HCT116 (cell line): ENCODE results near the gene HCN2. TPM values are rescaled to one million over a fixed set of nuclear protein-coding genes. Genes with fewer than 3 reads are reported as not detected.

Experiments used
- ATAC-seq: fragments of 200-7000 bp; cut with Tn5 transposase; 2 replicates; pipeline ENCODE4 v1.9.1; 2020; ENCODE audit warnings: mild to moderate bottlenecking, moderate library complexity
- BruUV-seq: library from RNA; stranded (reverse); fragments of 400-500 nt; replicated peaks from 2 replicates; lab custom pipeline; 2021; lab: Mats Ljungman, UMichigan
- CTCF ChIA-PET: fragments of 300-600 bp; sonication (Branson Sonifier 250); formaldehyde crosslinking; loops from one replicate; lab custom pipeline; 2021; ENCODE audit warnings: antibody characterized with exemption; lab: Charles Lee
- POLR2A ChIA-PET: fragments of 300-600, 350-600 bp; sonication (Branson Sonifier 250); formaldehyde crosslinking; loops from one replicate; lab custom pipeline; 2021; ENCODE audit warnings: antibody characterized with exemption; lab: Charles Lee
- RAD21 ChIA-PET, 2 experiments: fragments of 300-600 bp; sonication (Branson Sonifier 250); formaldehyde crosslinking; loops; one replicate each; lab custom pipeline; 2023; ENCODE audit warnings: low total read pairs in 2 of 2; ENCODE audit not compliant: uncharacterized antibody in 2 of 2, unreplicated experiment in 2 of 2, low non-redundant PET in 1 of 2; lab: Charles Lee
- DNase-seq: peaks from one replicate; pipeline ENCODE4 v3.0.0-alpha.2; 2010; ENCODE audit warnings: low read depth, low spot score
- H2AFZ ChIP-seq: fragments of 200-600 bp; shearing (Covaris generic), sonication (generic); 2 replicates; pipeline ENCODE4 v1.6.1; 2017; ENCODE audit warnings: low read depth, mixed run types, mixed read lengths, antibody characterized with exemption, low read length; ENCODE audit not compliant: poor library complexity, severe bottlenecking
- H3K27ac ChIP-seq: 2 replicates; pipeline ENCODE4 v1.5.1; 2012; ENCODE audit warnings: low read depth, low read length
- H3K27me3 ChIP-seq: fragments of 200-600 bp; sonication (generic); 2 replicates; pipeline ENCODE4 v1.6.1; 2016; ENCODE audit warnings: mixed run types, low read length, mixed read lengths; ENCODE audit not compliant: insufficient read depth
- H3K36me3 ChIP-seq, 2 experiments: fragments of 200-500 bp in 1 of 2; fragments of 200-600 bp in 1 of 2; sonication (Bioruptor generic) in 1 of 2; sonication (generic) in 1 of 2; 2 replicates each; pipeline versions ENCODE4 v1.5.1 to v1.6.1; 2014 to 2016; ENCODE audit warnings: low read length in 2 of 2, inconsistent platforms in 1 of 2, mixed read lengths in 1 of 2, mixed run types in 1 of 2; ENCODE audit not compliant: insufficient read depth in 2 of 2, control insufficient read depth in 1 of 2
- H3K4me1 ChIP-seq, 2 experiments: fragments of 200-600 bp in 1 of 2; sonication (generic) in 1 of 2; 2 replicates each; pipeline versions ENCODE4 v1.5.1 to v1.6.1; 2012 to 2017; ENCODE audit warnings: low read length in 2 of 2, inconsistent platforms in 1 of 2, mild to moderate bottlenecking in 1 of 2, mixed read lengths in 1 of 2, mixed run types in 1 of 2, moderate library complexity in 1 of 2; ENCODE audit not compliant: insufficient read depth in 2 of 2, control insufficient read depth in 1 of 2
- H3K4me2 ChIP-seq: fragments of 200-600 bp; sonication (generic); 2 replicates; pipeline ENCODE4 v1.6.1; 2017; ENCODE audit warnings: mixed run types, low read length, mixed read lengths
- H3K4me3 ChIP-seq, 2 experiments: fragments of 200-600 bp in 1 of 2; sonication (generic) in 1 of 2; replicated peaks in 1 of 2; 2 replicates each; pipeline ENCODE4 v1.5.1; 2011 to 2016; ENCODE audit warnings: low read length in 2 of 2, control low read depth in 1 of 2, low read depth in 1 of 2, mild to moderate bottlenecking in 1 of 2, mixed read lengths in 1 of 2, mixed run types in 1 of 2
- H3K79me2 ChIP-seq: fragments of 200-600 bp; sonication (generic); 2 replicates; pipeline ENCODE4 v1.6.1; 2017; ENCODE audit warnings: mild to moderate bottlenecking, mixed run types, low read length, moderate library complexity, mixed read lengths; ENCODE audit not compliant: insufficient read depth
- H3K9ac ChIP-seq: fragments of 200-600 bp; sonication (generic); 2 replicates; pipeline ENCODE4 v1.6.1; 2016; ENCODE audit warnings: low read length, mixed read lengths
- H3K9me2 ChIP-seq: fragments of 200-600 bp; sonication (generic), shearing (Covaris generic); 2 replicates; pipeline ENCODE4 v1.6.1; 2017; ENCODE audit warnings: mixed run types, mild to moderate bottlenecking, moderate library complexity; ENCODE audit not compliant: insufficient read depth
- H3K9me3 ChIP-seq, 2 experiments: fragments of 200-500 bp in 1 of 2; fragments of 200-600 bp in 1 of 2; sonication (Bioruptor generic) in 1 of 2; sonication (generic) in 1 of 2; 2 replicates each; pipeline ENCODE4 v1.6.1; 2014 to 2017; ENCODE audit warnings: low read length in 2 of 2, mixed read lengths in 2 of 2, inconsistent platforms in 1 of 2, low read depth in 1 of 2, mild to moderate bottlenecking in 1 of 2, mixed run types in 1 of 2, moderate library complexity in 1 of 2; ENCODE audit not compliant: control insufficient read depth in 1 of 2, insufficient read depth in 1 of 2
- H4K20me1 ChIP-seq: fragments of 200-600 bp; sonication (generic), shearing (Covaris generic); 2 replicates; pipeline ENCODE4 v1.6.1; 2017; ENCODE audit warnings: mixed run types, mild to moderate bottlenecking, moderate library complexity; ENCODE audit not compliant: insufficient read depth
- CEBPB ChIP-seq: IDR thresholded peaks from 2 replicates; pipeline ENCODE4 v1.6.1; 2012; ENCODE audit warnings: low read depth
- ELF1 ChIP-seq: IDR thresholded peaks from 2 replicates; pipeline ENCODE4 v1.6.1; 2012; ENCODE audit warnings: low read depth, borderline replicate concordance
- EZH2phosphoT487 ChIP-seq: fragments of 200-600 bp; IDR thresholded peaks from 2 replicates; pipeline ENCODE4 v1.6.1; 2018; ENCODE audit warnings: antibody characterized with exemption, borderline replicate concordance
- POLR2A ChIP-seq: IDR thresholded peaks from 2 replicates; pipeline ENCODE4 v1.7.0; 2011; ENCODE audit warnings: borderline replicate concordance; ENCODE audit not compliant: insufficient read depth, insufficient read length; ENCODE audit errors: extremely low read depth
- RAD21 ChIP-seq: IDR thresholded peaks from 2 replicates; pipeline ENCODE4 v1.6.1; 2012; ENCODE audit warnings: low read depth, mild to moderate bottlenecking
- intact Hi-C: fragments of 100-400 bp; cut with micrococcal nuclease; formaldehyde crosslinking; loops from 2 replicates; pipeline ENCODE4 v1.10.0; 2022
- total RNA-seq: library from RNA; stranded (reverse); gene quantifications from one replicate; pipeline ENCODE4 v1.2.1, GENCODE V29; 2021; ENCODE audit not compliant: unreplicated experiment
- TF ChIP-seq, protein P1 (sequence below), 3 experiments: fragments of 200-600 bp in 1 of 3; sonication (generic) in 1 of 3; IDR thresholded peaks in 2 of 3; conservative IDR thresholded peaks in 1 of 3; 2 replicates each; pipeline ENCODE4 v1.5.1; 2012 to 2017; ENCODE audit warnings: low read depth in 2 of 3, low read length in 2 of 3, antibody characterized with exemption in 1 of 3, borderline replicate concordance in 1 of 3, control low read depth in 1 of 3, mild to moderate bottlenecking in 1 of 3, mixed read lengths in 1 of 3, mixed run types in 1 of 3, moderate library complexity in 1 of 3; ENCODE audit not compliant: insufficient read depth in 1 of 3

Gene HCN2
- total RNA-seq, 1 experiment from 2014 or later = 2.4 TPM

- Histone ChIP-seq H2AFZ (no peak overlapping the region), H4K20me1 (no peaks in the 10 kb centered on the region), H3K36me3 (peaks cover 19 to 40% of the 10 kb centered on the region in 2 experiments), H3K4me2 (no peak overlapping the region), H3K27me3 (no peaks in the 10 kb centered on the region), H3K9me3 (no peaks in the 10 kb centered on the region), H3K27ac (no peak overlapping the region; the same call in 1 of the 2 replicates), H3K4me1 (no peaks in the 10 kb centered on the region; a peak in 2 of 4 replicates), H3K9ac (no peak overlapping the region), H3K79me2 (peaks cover 44% of the 10 kb centered on the region), H3K9me2 (no peaks in the 10 kb centered on the region), H3K4me3 (no peak overlapping the region)
- ChIA-PET POLR2A (no interaction called here), RAD21 (no interaction called here), CTCF (no interaction called here)
- BruUV-seq = no TSS peak
- no peak for TF ChIP-seq CEBPB
- no peak for TF ChIP-seq ELF1
- no peak for TF ChIP-seq POLR2A
- TF ChIP-seq EZH2phosphoT487 = no peak
- TF ChIP-seq RAD21 = no peak
- TF ChIP-seq, protein P1, sequence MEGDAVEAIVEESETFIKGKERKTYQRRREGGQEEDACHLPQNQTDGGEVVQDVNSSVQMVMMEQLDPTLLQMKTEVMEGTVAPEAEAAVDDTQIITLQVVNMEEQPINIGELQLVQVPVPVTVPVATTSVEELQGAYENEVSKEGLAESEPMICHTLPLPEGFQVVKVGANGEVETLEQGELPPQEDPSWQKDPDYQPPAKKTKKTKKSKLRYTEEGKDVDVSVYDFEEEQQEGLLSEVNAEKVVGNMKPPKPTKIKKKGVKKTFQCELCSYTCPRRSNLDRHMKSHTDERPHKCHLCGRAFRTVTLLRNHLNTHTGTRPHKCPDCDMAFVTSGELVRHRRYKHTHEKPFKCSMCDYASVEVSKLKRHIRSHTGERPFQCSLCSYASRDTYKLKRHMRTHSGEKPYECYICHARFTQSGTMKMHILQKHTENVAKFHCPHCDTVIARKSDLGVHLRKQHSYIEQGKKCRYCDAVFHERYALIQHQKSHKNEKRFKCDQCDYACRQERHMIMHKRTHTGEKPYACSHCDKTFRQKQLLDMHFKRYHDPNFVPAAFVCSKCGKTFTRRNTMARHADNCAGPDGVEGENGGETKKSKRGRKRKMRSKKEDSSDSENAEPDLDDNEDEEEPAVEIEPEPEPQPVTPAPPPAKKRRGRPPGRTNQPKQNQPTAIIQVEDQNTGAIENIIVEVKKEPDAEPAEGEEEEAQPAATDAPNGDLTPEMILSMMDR (IDR thresholded peaks at IDR 0.05 in 2 of 3, conservative IDR thresholded peaks at IDR 0.05 in 1 of 3; ENCODE audit: borderline replicate concordance in 1 of 3, insufficient read depth in 1 of 3, low read depth in 2 of 3, low read length in 2 of 3) = no peak
- DNase-seq (no peak), ATAC-seq (no peak)
- intact Hi-C loops = no loop called here
Observed at GRCh38 chr19:581399-582111, 8.1 kb upstream of the HCN2 start.
